GM23248 (cell line): Measurements from ENCODE around the gene MEIKIN. TPM values are rescaled to one million over a fixed set of nuclear protein-coding genes. Genes with fewer than 3 reads are reported as not detected.

ENCODE experiments used
- DNase-seq: peaks from one replicate; pipeline ENCODE4 v3.0.0-alpha.2; 2015
- H2AFZ ChIP-seq: fragments of 200-600 bp; sonication (generic); 2 replicates; pipeline ENCODE4 v1.6.1; 2016; ENCODE audit warnings: antibody characterized with exemption
- H3F3A ChIP-seq: fragments of 200-600 bp; sonication (generic); 2 replicates; pipeline ENCODE4 v1.6.1; 2016; ENCODE audit warnings: mild to moderate bottlenecking, antibody characterized with exemption, mixed run types; ENCODE audit not compliant: insufficient read depth
- H3K27ac ChIP-seq: fragments of 200-600 bp; sonication (generic); 2 replicates; pipeline ENCODE4 v1.5.1; 2016; ENCODE audit warnings: mild to moderate bottlenecking
- H3K27me3 ChIP-seq: fragments of 200-600 bp; sonication (generic); replicated peaks from 2 replicates; pipeline ENCODE4 v1.6.1; 2016; ENCODE audit warnings: mild to moderate bottlenecking; ENCODE audit not compliant: insufficient read depth
- H3K36me3 ChIP-seq: fragments of 200-600 bp; sonication (generic); 2 replicates; pipeline ENCODE4 v1.6.1; 2016; ENCODE audit warnings: low read depth, mild to moderate bottlenecking
- H3K4me1 ChIP-seq: fragments of 200-600 bp; sonication (generic); 2 replicates; pipeline ENCODE4 v1.6.1; 2016; ENCODE audit warnings: mild to moderate bottlenecking; ENCODE audit not compliant: insufficient read depth
- H3K4me2 ChIP-seq: fragments of 200-600 bp; sonication (generic); one replicate; pipeline ENCODE4 v1.6.1; 2016; ENCODE audit warnings: mild to moderate bottlenecking; ENCODE audit not compliant: unreplicated experiment
- H3K4me3 ChIP-seq: fragments of 200-600 bp; sonication (generic); 2 replicates; pipeline ENCODE4 v1.5.1; 2016; ENCODE audit warnings: mild to moderate bottlenecking
- H3K79me2 ChIP-seq: fragments of 200-600 bp; sonication (generic); 2 replicates; pipeline ENCODE4 v1.6.1; 2016; ENCODE audit warnings: mild to moderate bottlenecking; ENCODE audit not compliant: insufficient read depth
- H3K9ac ChIP-seq: fragments of 200-600 bp; sonication (generic); 2 replicates; pipeline ENCODE4 v1.6.1; 2016; ENCODE audit warnings: mild to moderate bottlenecking
- H3K9me2 ChIP-seq: fragments of 200-600 bp; sonication (generic); 2 replicates; pipeline ENCODE4 v1.6.1; 2016; ENCODE audit warnings: mixed run types, mild to moderate bottlenecking, moderate library complexity; ENCODE audit not compliant: insufficient read depth
- H3K9me3 ChIP-seq: fragments of 200-600 bp; sonication (generic); one replicate; pipeline ENCODE4 v1.6.1; 2017; ENCODE audit warnings: low read depth
- H4K20me1 ChIP-seq: fragments of 200-600 bp; sonication (generic); 2 replicates; pipeline ENCODE4 v1.6.0; 2016; ENCODE audit not compliant: insufficient read depth
- EZH2 ChIP-seq: fragments of 200-600 bp; sonication (generic); IDR thresholded peaks from 2 replicates; pipeline ENCODE4 v1.6.1; 2018; ENCODE audit warnings: antibody characterized with exemption, mild to moderate bottlenecking; ENCODE audit not compliant: insufficient read depth, poor library complexity, severe bottlenecking
- EZH2phosphoT487 ChIP-seq: fragments of 200-600 bp; sonication (generic); IDR thresholded peaks from 2 replicates; pipeline ENCODE4 v1.6.1; 2018; ENCODE audit warnings: antibody characterized with exemption, moderate library complexity, mild to moderate bottlenecking, low read depth; ENCODE audit not compliant: insufficient read depth
- WGBS, 2 experiments: methylation state at CpG; one replicate each; pipeline ENCODE4 v1.1.6; 2015 to 2017; ENCODE audit warnings: low lambda C conversion rate in 2 of 2, low coverage in 1 of 2; ENCODE audit errors: missing lambda C conversion rate in 2 of 2; 5-methylcytosine and 5-hydroxymethylcytosine counted together
- in situ Hi-C: fragments of 300-500 bp; cut with MboI; formaldehyde crosslinking; loops from 2 replicates; pipeline ENCODE4 v1.15.0; 2020
- polyA plus RNA-seq: library from polyadenylated mRNA; unstranded; fragments of >200 nt; fragmentation: Nextera tagmentation; extraction: Ambion mirVana; gene quantifications from 2 replicates; pipeline ENCODE4 v1.2.1, GENCODE V29; 2016
- total RNA-seq: library from RNA; depleted of rRNA; stranded (reverse); fragments of >200 nt; shearing (Covaris generic); gene quantifications from 2 replicates; pipeline ENCODE4 v1.2.3, GENCODE V29; 2014

Gene MEIKIN
- total and polyA plus RNA-seq, 2 experiments from 2014 or later: not detected

DNA sequence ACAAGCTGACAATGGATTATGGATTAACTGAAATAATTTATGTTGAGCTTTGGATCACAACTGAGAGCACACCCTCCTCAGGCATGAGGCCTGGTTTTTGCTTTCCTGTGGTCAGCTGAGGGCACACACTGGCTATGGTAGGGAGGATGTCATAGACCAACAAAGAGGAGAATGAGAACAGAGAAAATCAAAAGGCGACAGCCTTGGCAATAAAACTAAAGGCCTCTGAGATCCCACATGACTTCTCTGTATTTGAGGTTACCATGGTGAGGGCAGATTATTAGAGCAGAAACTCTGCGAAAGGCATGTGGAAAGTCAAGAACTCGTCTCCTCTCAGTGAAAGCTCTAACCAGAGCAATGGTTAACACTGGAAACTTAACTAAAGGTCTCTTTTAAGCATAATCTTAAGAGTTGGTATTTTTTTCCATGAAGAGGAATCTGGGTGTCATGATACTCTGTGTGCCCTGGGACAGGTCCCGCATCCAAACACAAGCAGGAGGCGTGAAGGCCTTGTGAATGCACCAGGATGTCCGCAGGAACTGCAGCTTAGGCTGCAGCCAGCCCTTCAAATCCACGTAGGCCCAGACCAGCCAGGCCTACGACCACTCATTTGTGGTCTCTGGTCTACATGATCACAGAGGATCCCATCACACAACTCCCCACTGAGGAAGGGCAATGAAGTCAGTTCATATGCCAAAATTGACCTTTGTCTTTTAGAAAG, 12.4 kb upstream of the MEIKIN start:
- Histone ChIP-seq H3K79me2 (no peaks in the 10 kb centered on the region), H3K4me1 (no peaks in the 10 kb centered on the region), H3K4me3 (no peak overlapping the region), H3K9me2 (no peaks in the 10 kb centered on the region), H3K9ac (no peak overlapping the region), H3K27ac (no peak overlapping the region), H4K20me1 (no peaks in the 10 kb centered on the region), H3K4me2 (no peak overlapping the region), H3K27me3 (no peaks in the 10 kb centered on the region), H3K9me3 (no peaks in the 10 kb centered on the region), H3K36me3 (no peaks in the 10 kb centered on the region), H2AFZ (no peak overlapping the region), H3F3A (no peaks in the 10 kb centered on the region)
- TF ChIP-seq EZH2 (no peak), EZH2phosphoT487 (no peak)
- in situ Hi-C loops: no loop called here
- DNase-seq: no peak
- WGBS, 2 experiments: 45 to 52% methylated on average over 8 of the region's 8 CpGs

DNA sequence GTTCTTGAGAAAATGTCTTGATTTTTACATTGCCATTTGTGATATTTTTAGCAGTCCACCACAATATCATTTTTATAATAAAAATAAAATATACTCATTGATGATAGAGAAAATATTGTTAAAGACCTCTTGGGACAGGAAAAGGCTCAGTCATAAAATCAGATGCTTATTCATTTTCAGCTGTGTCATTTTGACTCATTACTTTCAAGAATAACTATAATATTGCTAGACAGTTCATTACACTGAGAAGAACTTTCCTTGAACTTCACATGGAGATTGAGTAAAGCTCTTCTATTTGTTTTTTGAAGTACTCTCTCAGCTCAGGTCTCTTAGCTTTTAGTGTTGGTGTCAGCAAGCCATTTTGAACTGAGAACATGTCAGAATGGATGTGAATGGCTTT, 8.5 kb upstream of the MEIKIN start:
- Histone ChIP-seq H3K79me2 (no peaks in the 10 kb centered on the region), H3K4me3 (no peak overlapping the region), H2AFZ (no peak overlapping the region), H3K4me2 (no peak overlapping the region), H3K36me3 (no peaks in the 10 kb centered on the region), H4K20me1 (no peaks in the 10 kb centered on the region), H3K9ac (no peak overlapping the region), H3K27ac (no peak overlapping the region), H3K9me2 (no peaks in the 10 kb centered on the region), H3K9me3 (no peaks in the 10 kb centered on the region), H3F3A (no peaks in the 10 kb centered on the region), H3K27me3 (no peaks in the 10 kb centered on the region), H3K4me1 (no peaks in the 10 kb centered on the region)
- TF ChIP-seq EZH2phosphoT487 (no peak), EZH2 (no peak)
- no peak for DNase-seq
- in situ Hi-C loops: no loop called here

DNA sequence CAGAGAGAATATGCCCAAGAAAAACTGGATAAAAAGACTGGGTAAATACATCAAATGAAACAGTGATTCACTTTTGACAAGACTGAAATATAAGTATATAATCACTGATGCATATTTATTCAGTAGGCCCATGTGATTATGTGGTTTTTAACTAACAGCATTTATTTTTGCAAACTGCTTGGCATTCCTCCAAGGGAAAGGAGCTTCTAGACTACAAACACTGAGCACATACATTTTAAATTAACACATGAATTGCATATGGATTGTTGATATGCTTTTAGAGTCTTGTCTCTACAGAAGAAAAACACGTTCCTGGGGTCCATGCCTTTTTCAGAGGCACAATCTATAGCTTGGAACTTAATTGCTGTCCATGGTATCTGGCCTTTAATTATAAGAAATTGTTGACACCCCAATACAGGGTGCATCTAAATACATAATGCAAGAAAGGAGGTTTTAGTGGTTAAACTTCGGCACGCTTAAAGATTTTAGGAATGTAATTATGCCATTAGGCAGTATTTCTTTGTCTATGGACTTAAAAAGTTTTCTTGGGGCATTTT, 6.9 kb upstream of the MEIKIN start:
- Histone ChIP-seq H4K20me1 (no peaks in the 10 kb centered on the region), H3K36me3 (no peaks in the 10 kb centered on the region), H3K79me2 (no peaks in the 10 kb centered on the region), H3K4me2 (no peak overlapping the region), H3K4me1 (no peaks in the 10 kb centered on the region), H3K9me2 (no peaks in the 10 kb centered on the region), H3K9ac (no peak overlapping the region), H3F3A (no peaks in the 10 kb centered on the region), H3K4me3 (no peak overlapping the region), H3K27me3 (no peaks in the 10 kb centered on the region), H3K9me3 (no peaks in the 10 kb centered on the region), H3K27ac (no peak overlapping the region), H2AFZ (no peak overlapping the region)
- no peak for DNase-seq
- WGBS, 2 experiments: 62% methylated on average over 3 of the region's 3 CpGs
- TF ChIP-seq EZH2phosphoT487 (no peak), EZH2 (no peak)
- in situ Hi-C loops: no loop called here

DNA sequence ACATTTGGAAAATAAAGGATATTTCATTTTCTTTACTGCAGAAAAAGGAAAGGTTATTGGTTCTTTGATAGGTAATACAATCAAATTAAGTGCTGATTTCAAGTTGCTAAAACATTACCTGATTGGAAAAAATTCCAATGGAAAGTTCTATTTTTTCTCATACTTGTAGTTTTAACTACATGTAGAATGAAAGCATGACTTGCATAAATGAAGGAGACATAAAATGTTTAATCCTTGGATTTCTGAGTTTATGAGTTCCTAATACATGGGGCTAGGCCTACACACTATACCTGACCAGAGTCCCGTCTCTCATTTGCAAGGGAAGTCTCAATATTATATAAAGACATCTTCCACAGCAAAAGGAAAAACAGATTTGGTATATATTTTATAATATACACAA, 5.2 kb upstream of the MEIKIN start:
- WGBS, 2 experiments: 29% methylated on average over 1 of the region's 1 CpG
- Histone ChIP-seq H3K9me2 (no peaks in the 10 kb centered on the region), H2AFZ (no peak overlapping the region), H3K79me2 (no peaks in the 10 kb centered on the region), H3K4me1 (no peaks in the 10 kb centered on the region), H3K4me3 (no peak overlapping the region), H3K27ac (no peak overlapping the region), H3K9me3 (no peaks in the 10 kb centered on the region), H4K20me1 (no peaks in the 10 kb centered on the region), H3F3A (no peaks in the 10 kb centered on the region), H3K4me2 (no peak overlapping the region), H3K36me3 (no peaks in the 10 kb centered on the region), H3K9ac (no peak overlapping the region), H3K27me3 (no peaks in the 10 kb centered on the region)
- no peak for DNase-seq
- TF ChIP-seq EZH2phosphoT487 (no peak), EZH2 (no peak)
- in situ Hi-C loops: no loop called here
